Neural cell (in vitro differentiated cells): ENCODE measurements around the gene LINC01488. TPM values are rescaled to one million over a fixed set of nuclear protein-coding genes. Genes with fewer than 3 reads are reported as not detected.

Experiments
- H2AFZ ChIP-seq: fragments of 200-600, 300-800 bp; sonication (generic), shearing (Covaris generic); 2 replicates; pipeline ENCODE4 v1.6.0; 2014; ENCODE audit warnings: low read depth, mild to moderate bottlenecking, antibody characterized with exemption, low read length, moderate library complexity
- H3F3A ChIP-seq: fragments of 200-600 bp; shearing (Covaris generic); 2 replicates; pipeline ENCODE4 v1.6.1; 2016; ENCODE audit warnings: mild to moderate bottlenecking, moderate library complexity, mixed read lengths, antibody characterized with exemption, low read length; ENCODE audit not compliant: insufficient read depth, poor library complexity, severe bottlenecking
- H3K27ac ChIP-seq: fragments of 200-600, 300-800 bp; sonication (generic), shearing (Covaris generic); 2 replicates; pipeline ENCODE4 v1.5.1; 2014; ENCODE audit warnings: mild to moderate bottlenecking, low read length, moderate library complexity
- H3K27me3 ChIP-seq: fragments of 300-800, 200-600 bp; sonication (generic), shearing (Covaris generic); 2 replicates; pipeline ENCODE4 v1.6.0; 2014; ENCODE audit warnings: mild to moderate bottlenecking, low read depth, low read length, moderate library complexity; ENCODE audit not compliant: insufficient read depth
- H3K36me3 ChIP-seq: fragments of 300-800, 200-600 bp; sonication (generic), shearing (Covaris generic); 2 replicates; pipeline ENCODE4 v1.5.1; 2014; ENCODE audit warnings: mild to moderate bottlenecking, antibody characterized with exemption, low read length, moderate library complexity; ENCODE audit not compliant: insufficient read depth
- H3K4me2 ChIP-seq: fragments of 300-800, 200-600 bp; sonication (generic), shearing (Covaris generic); 2 replicates; pipeline ENCODE4 v1.6.0; 2014; ENCODE audit warnings: mild to moderate bottlenecking, low read length
- H3K4me3 ChIP-seq: fragments of 300-800, 200-600 bp; sonication (generic), shearing (Covaris generic); 2 replicates; pipeline ENCODE4 v1.5.1; 2014; ENCODE audit warnings: mild to moderate bottlenecking, low read length, moderate library complexity
- H3K79me2 ChIP-seq: fragments of 200-600 bp; shearing (Covaris generic); replicated peaks from 2 replicates; pipeline ENCODE4 v1.6.0; 2014; ENCODE audit warnings: mild to moderate bottlenecking, low read length, moderate library complexity; ENCODE audit not compliant: insufficient read depth
- H3K9ac ChIP-seq: fragments of 300-800, 200-600 bp; sonication (generic), shearing (Covaris generic); 2 replicates; pipeline ENCODE4 v1.6.1; 2016; ENCODE audit warnings: mild to moderate bottlenecking, low read length, mixed read lengths
- H3K9me2 ChIP-seq: fragments of 200-600 bp; shearing (Covaris generic); 2 replicates; pipeline ENCODE4 v1.6.1; 2016; ENCODE audit warnings: mild to moderate bottlenecking, low read length, mixed read lengths; ENCODE audit not compliant: insufficient read depth
- H3K9me3 ChIP-seq: fragments of 200-600, 300-800 bp; sonication (generic), shearing (Covaris generic); 2 replicates; pipeline ENCODE4 v1.6.1; 2016; ENCODE audit warnings: mild to moderate bottlenecking, mixed run types, low read length, moderate library complexity, mixed read lengths
- H4K20me1 ChIP-seq: fragments of 200-600 bp; shearing (Covaris generic); 2 replicates; pipeline ENCODE4 v1.6.1; 2016; ENCODE audit warnings: mild to moderate bottlenecking, mixed run types; ENCODE audit not compliant: insufficient read depth
- CTCF ChIP-seq: fragments of 450-650 bp; IDR thresholded peaks from 2 replicates; pipeline ENCODE4 v1.5.1; 2014; ENCODE audit warnings: antibody characterized with exemption, mild to moderate bottlenecking, moderate library complexity; ENCODE audit not compliant: poor library complexity, severe bottlenecking
- EP300 ChIP-seq: fragments of 450-650 bp; conservative IDR thresholded peaks from 2 replicates; pipeline ENCODE4 v1.6.1; 2014; ENCODE audit warnings: antibody characterized with exemption, mild to moderate bottlenecking, moderate library complexity; ENCODE audit not compliant: poor library complexity, severe bottlenecking
- EZH2 ChIP-seq: fragments of 200-600, 300-800 bp; shearing (Covaris generic), sonication (generic); IDR thresholded peaks from 2 replicates; pipeline ENCODE4 v1.6.1; 2014; ENCODE audit warnings: antibody characterized with exemption, low read length, borderline replicate concordance, mild to moderate bottlenecking; ENCODE audit not compliant: insufficient read depth, poor library complexity, severe bottlenecking
- MXI1 ChIP-seq: fragments of 450-650 bp; conservative IDR thresholded peaks from 2 replicates; pipeline ENCODE4 v1.6.1; 2014; ENCODE audit warnings: antibody characterized with exemption, mild to moderate bottlenecking; ENCODE audit not compliant: poor library complexity, severe bottlenecking
- POLR2AphosphoS5 ChIP-seq: IDR thresholded peaks from 2 replicates; pipeline ENCODE4 v1.6.1; 2012
- RAD21 ChIP-seq: fragments of 450-650 bp; conservative IDR thresholded peaks from 2 replicates; pipeline ENCODE4 v1.6.1; 2014; ENCODE audit warnings: antibody characterized with exemption, mild to moderate bottlenecking, moderate library complexity
- SMC3 ChIP-seq: fragments of 450-650 bp; conservative IDR thresholded peaks from 2 replicates; pipeline ENCODE4 v1.6.1; 2014; ENCODE audit warnings: antibody characterized with exemption, mild to moderate bottlenecking, moderate library complexity; ENCODE audit not compliant: poor library complexity
- TAF1 ChIP-seq: IDR thresholded peaks from 2 replicates; pipeline ENCODE4 v1.6.1; 2012; ENCODE audit warnings: low read depth
- polyA minus RNA-seq: library from RNA; depleted of rRNA, polyadenylated mRNA; stranded (reverse); fragments of >200 nt; gene quantifications from 2 replicates; pipeline ENCODE4 v1.2.3, GENCODE V29; 2014
- polyA plus RNA-seq: library from polyadenylated mRNA; depleted of rRNA; stranded (reverse); fragments of >200 nt; gene quantifications from 2 replicates; pipeline ENCODE4 v1.2.3, GENCODE V29; 2014
- TF ChIP-seq, protein P1 (sequence below): IDR thresholded peaks from 2 replicates; pipeline ENCODE4 v1.6.1; 2012; ENCODE audit warnings: borderline replicate concordance

LINC01488 gene
- polyA plus RNA-seq (not detected in 2 replicates), polyA minus RNA-seq (not detected in 2 replicates)

DNA sequence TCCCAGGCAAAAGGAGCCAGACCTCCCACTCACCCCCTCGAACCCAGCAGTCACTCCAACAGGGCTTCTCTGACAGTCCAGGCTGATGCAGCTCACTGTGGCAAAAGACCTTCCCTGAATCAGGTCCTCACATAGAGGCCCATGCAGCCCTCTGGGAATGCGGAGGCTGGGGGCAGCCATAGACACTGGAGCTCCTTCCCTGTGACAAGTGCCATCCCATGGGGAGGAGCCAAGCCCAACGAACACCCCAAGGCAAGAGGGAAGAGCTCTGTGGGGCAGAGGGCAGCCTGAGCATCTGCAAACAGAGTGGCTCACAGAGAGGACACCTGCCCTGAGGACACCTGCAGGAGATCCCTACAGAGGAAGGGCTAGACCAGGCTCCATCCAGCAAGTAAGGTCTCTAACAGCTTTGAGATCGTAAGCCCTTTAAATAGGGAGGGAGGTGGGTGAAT lies at the start of gene LINC01488:
LINC01488 (plus strand) TSS at position 271 of the 452 bp plus-strand sequence.
- H3K4me2 ChIP-seq, result no peak within 1 kb of the TSS
- no peaks in the 10 kb centered on the region for H3K9me2 ChIP-seq
- no peak within 1 kb of the TSS for H2AFZ ChIP-seq
- no peaks in the 10 kb centered on the region for H3K27me3 ChIP-seq
- no peaks in the 10 kb centered on the region for H4K20me1 ChIP-seq
- H3K9ac ChIP-seq, result no peak within 1 kb of the TSS
- H3K9me3 ChIP-seq, result no peaks in the 10 kb centered on the region
- H3K79me2 ChIP-seq, result no peaks in the 10 kb centered on the region
- no peak within 1 kb of the TSS for H3K4me3 ChIP-seq
- H3K27ac ChIP-seq, result no peak within 1 kb of the TSS
- H3K36me3 ChIP-seq, result no peaks in the 10 kb centered on the region
- no peak for TF ChIP-seq EP300
- no peak for TF ChIP-seq EZH2
- TF ChIP-seq POLR2AphosphoS5, result no peak
- H3F3A ChIP-seq, result no peaks in the 10 kb centered on the region

DNA sequence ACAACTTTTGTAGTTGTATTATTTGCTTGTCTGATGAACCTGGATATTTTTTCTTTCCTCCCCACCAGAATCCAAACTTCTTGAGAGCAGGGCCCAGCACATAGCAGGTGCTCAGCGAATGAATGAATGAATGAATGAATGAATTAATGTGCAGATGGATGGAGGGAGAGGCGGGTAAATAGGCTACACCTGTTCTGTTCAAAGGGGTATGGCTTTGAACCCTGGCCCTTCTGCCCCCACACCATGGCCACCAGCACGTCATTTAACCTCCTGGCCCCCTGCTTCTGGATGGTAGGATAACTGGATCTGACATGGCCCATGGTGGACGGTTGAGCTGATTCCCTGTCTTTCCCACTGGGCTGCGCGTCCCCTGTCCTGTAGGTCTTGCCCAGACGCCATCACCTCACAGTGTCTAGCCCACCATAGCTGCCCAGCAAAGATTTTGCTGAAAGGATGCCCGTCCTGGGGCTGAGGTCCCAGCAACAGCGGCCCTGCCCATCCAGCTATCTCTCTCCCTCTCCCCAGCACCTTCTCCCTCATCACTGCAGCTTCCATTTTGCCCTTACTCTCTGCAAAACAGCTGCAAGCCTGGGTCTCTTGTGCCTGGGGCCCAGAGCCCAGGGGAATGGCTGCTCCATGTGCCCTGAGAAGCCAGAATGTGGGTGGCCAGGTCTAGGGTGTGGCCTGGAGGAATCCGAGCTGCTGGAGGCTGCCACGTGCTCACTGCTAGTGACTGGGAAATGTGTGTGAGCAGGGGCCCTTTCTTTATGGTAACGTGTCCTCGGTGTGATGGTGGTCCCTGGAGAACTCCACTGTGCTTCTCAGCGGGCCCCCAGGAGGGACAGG lies 49.3 kb upstream of the LINC01488 start:
- Histone ChIP-seq H3K27ac (no peak overlapping the region), H3K79me2 (no peaks in the 10 kb centered on the region), H3K4me3 (no peak overlapping the region), H3K9ac (no peak overlapping the region), H3K36me3 (no peaks in the 10 kb centered on the region), H3K4me2 (no peak overlapping the region), H3F3A (no peaks in the 10 kb centered on the region), H3K27me3 (no peaks in the 10 kb centered on the region), H3K9me3 (no peaks in the 10 kb centered on the region), H4K20me1 (no peaks in the 10 kb centered on the region), H2AFZ (no peak overlapping the region), H3K9me2 (no peaks in the 10 kb centered on the region)
- TF ChIP-seq, protein P1, sequence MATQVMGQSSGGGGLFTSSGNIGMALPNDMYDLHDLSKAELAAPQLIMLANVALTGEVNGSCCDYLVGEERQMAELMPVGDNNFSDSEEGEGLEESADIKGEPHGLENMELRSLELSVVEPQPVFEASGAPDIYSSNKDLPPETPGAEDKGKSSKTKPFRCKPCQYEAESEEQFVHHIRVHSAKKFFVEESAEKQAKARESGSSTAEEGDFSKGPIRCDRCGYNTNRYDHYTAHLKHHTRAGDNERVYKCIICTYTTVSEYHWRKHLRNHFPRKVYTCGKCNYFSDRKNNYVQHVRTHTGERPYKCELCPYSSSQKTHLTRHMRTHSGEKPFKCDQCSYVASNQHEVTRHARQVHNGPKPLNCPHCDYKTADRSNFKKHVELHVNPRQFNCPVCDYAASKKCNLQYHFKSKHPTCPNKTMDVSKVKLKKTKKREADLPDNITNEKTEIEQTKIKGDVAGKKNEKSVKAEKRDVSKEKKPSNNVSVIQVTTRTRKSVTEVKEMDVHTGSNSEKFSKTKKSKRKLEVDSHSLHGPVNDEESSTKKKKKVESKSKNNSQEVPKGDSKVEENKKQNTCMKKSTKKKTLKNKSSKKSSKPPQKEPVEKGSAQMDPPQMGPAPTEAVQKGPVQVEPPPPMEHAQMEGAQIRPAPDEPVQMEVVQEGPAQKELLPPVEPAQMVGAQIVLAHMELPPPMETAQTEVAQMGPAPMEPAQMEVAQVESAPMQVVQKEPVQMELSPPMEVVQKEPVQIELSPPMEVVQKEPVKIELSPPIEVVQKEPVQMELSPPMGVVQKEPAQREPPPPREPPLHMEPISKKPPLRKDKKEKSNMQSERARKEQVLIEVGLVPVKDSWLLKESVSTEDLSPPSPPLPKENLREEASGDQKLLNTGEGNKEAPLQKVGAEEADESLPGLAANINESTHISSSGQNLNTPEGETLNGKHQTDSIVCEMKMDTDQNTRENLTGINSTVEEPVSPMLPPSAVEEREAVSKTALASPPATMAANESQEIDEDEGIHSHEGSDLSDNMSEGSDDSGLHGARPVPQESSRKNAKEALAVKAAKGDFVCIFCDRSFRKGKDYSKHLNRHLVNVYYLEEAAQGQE, result no peak
- TF ChIP-seq CTCF (no peak), MXI1 (no peak), SMC3 (no peak), EP300 (no peak), EZH2 (no peak), TAF1 (no peak), POLR2AphosphoS5 (no peak), RAD21 (no peak)
